GM19025 (cell line): ENCODE data around the gene NUP62CL.
"Not testable (repeated sequence)": the region's sequence is repeated elsewhere in the genome, so short reads cannot be mapped to it uniquely, and the experiment has no call there.

Experiments
- ATAC-seq: cut with Tn5 transposase; IDR thresholded peaks from one replicate; pipeline ENCODE4 v1.9.1; 2021; ENCODE audit warnings: mild to moderate bottlenecking, low read depth, moderate library complexity; ENCODE audit not compliant: unreplicated experiment

Gene NUP62CL

GRCh38 chrX:107205770-107206696, at the start of gene NUP62CL, which contains the start of gene DNAAF6:
NUP62CL (minus strand) TSS chrX:107206433; CDS start chrX:107175146, 31,287 bp downstream.
DNAAF6 (plus strand) TSS chrX:107206611; CDS start chrX:107212876, 6,265 bp downstream.
- peak; percentile 94 for ATAC-seq

- no peak for ATAC-seq
Observed at GRCh38 chrX:107228486-107228819, 22.2 kb upstream of the NUP62CL start.

GRCh38 chrX:107227780-107228485, 21.7 kb upstream of the NUP62CL start:
- no peak for ATAC-seq

- no peak for ATAC-seq
Observed at GRCh38 chrX:107226757-107227156, 20.5 kb upstream of the NUP62CL start.

- ATAC-seq, result no peak
Observed at GRCh38 chrX:107213477-107213876, 7.2 kb upstream of the NUP62CL start.

- no peak for ATAC-seq
Observed at GRCh38 chrX:107207943-107208342, 1.7 kb upstream of the NUP62CL start.

- ATAC-seq, result no peak
Observed at GRCh38 chrX:107207089-107207488, 856 bp upstream of the NUP62CL start.

GRCh38 chrX:107206697-107207065, 448 bp upstream of the NUP62CL start:
- ATAC-seq, result no peak

GRCh38 chrX:107204068-107204605, 2.1 kb downstream of the NUP62CL start:
- no peak for ATAC-seq

- no peak for ATAC-seq
Observed at GRCh38 chrX:107199491-107199890, 6.7 kb downstream of the NUP62CL start.

GRCh38 chrX:107198074-107198473, 8.2 kb downstream of the NUP62CL start:
- ATAC-seq, result not testable (repeated sequence)

GRCh38 chrX:107197319-107197718, 8.9 kb downstream of the NUP62CL start:
- ATAC-seq, result no peak

GRCh38 chrX:107171369-107172102, 34.7 kb downstream of the NUP62CL start:
- ATAC-seq, result no peak

GRCh38 chrX:107168712-107169111, 37.5 kb downstream of the NUP62CL start:
- no peak for ATAC-seq

- no peak for ATAC-seq
Observed at GRCh38 chrX:107168257-107168656, 38.0 kb downstream of the NUP62CL start.

GRCh38 chrX:107167163-107167921, 38.9 kb downstream of the NUP62CL start:
- ATAC-seq, result no peak

GRCh38 chrX:107157618-107158017, 48.6 kb downstream of the NUP62CL start:
- not testable (repeated sequence) for ATAC-seq

GRCh38 chrX:107155621-107156430, 50.4 kb downstream of the NUP62CL start:
- not testable (repeated sequence) for ATAC-seq
